NCI-H510A treated with DMSO at 0.1 percent for 48 hours (cell line): ENCODE measurements around the gene PRUNE1.
A peak's percentile ranks its signal among the peaks of the same experiment; 100 is the strongest.

Experiments
- DNase-seq: peaks from one replicate; lab custom pipeline; 2025; lab: John Stamatoyannopoulos, UW

PRUNE1 gene

GRCh38 chr1:151006327-151007052 is 1.8 kb upstream of the PRUNE1 start, which contains the start of gene MINDY1:
Gene MINDY1, minus strand, starts transcription at chr1:151006902. Its CDS starts 4,285 bp downstream, at chr1:151002617.
- peak; percentile 87 for DNase-seq

GRCh38 chr1:151007853-151008243 is 401 bp upstream of the PRUNE1 start:
- no peak for DNase-seq

GRCh38 chr1:151009206-151009587 is 948 bp downstream of the PRUNE1 start:
- no peak for DNase-seq

- DNase-seq = no peak
These were observed 1.6 kb downstream of the PRUNE1 start for GRCh38 chr1:151009674-151010345.

- no peak for DNase-seq
These were observed 2.1 kb downstream of the PRUNE1 start for GRCh38 chr1:151010346-151010726.

- no peak for DNase-seq
These were observed 3.1 kb downstream of the PRUNE1 start for GRCh38 chr1:151011154-151011850.

- DNase-seq = no peak
These were observed 4.6 kb downstream of the PRUNE1 start for GRCh38 chr1:151012684-151013471.

- DNase-seq = peak; percentile 67
These were observed 5.3 kb downstream of the PRUNE1 start for GRCh38 chr1:151013518-151013917.

- DNase-seq = peak; percentile 45
These were observed 16.4 kb downstream of the PRUNE1 start for GRCh38 chr1:151024540-151025146.

- DNase-seq = no peak
These were observed 18.2 kb downstream of the PRUNE1 start for GRCh38 chr1:151026460-151026859.

GRCh38 chr1:151032164-151032563 is 23.9 kb downstream of the PRUNE1 start:
- DNase-seq = no peak

GRCh38 chr1:151035167-151035566 is 26.9 kb downstream of the PRUNE1 start:
- no peak for DNase-seq

GRCh38 chr1:151036356-151036755 is 28.1 kb downstream of the PRUNE1 start, which contains the start of gene BNIPL:
Gene BNIPL, plus strand, starts transcription at chr1:151036586. Its CDS starts 140 bp downstream, at chr1:151036726.
- no peak for DNase-seq

GRCh38 chr1:151037032-151037431 is 28.8 kb downstream of the PRUNE1 start:
- no peak for DNase-seq

- DNase-seq = no peak
These were observed 31.3 kb downstream of the PRUNE1 start for GRCh38 chr1:151039521-151039920.

GRCh38 chr1:151043163-151043562 is 34.9 kb downstream of the PRUNE1 start:
- no peak for DNase-seq

- DNase-seq = peak; percentile 64
These were observed 39.3 kb downstream of the PRUNE1 start, which contains the start of gene C1orf56 for GRCh38 chr1:151047591-151047924. Gene C1orf56, plus strand, starts transcription at chr1:151047751. Its CDS starts 97 bp downstream, at chr1:151047848.

GRCh38 chr1:151047925-151048644 is 39.8 kb downstream of the PRUNE1 start:
- peak; percentile 70 for DNase-seq

- no peak for DNase-seq
These were observed 40.4 kb downstream of the PRUNE1 start for GRCh38 chr1:151048645-151049032.

- no peak for DNase-seq
These were observed 41.2 kb downstream of the PRUNE1 start for GRCh38 chr1:151049458-151049857.
